Type B pancreatic cell (in vitro differentiated cells): Measurements from ENCODE around the gene ZNF335. TPM values are rescaled to one million over a fixed set of nuclear protein-coding genes. Genes with fewer than 3 reads are reported as not detected.

Experiments
- DNase-seq: peaks from one replicate; pipeline ENCODE4 v3.0.0; 2021; ENCODE audit warnings: mixed read lengths; ENCODE audit not compliant: unreplicated experiment; ENCODE audit errors: extremely low spot score
- H3K27ac Mint-ChIP-seq: 2 replicates; pipeline ENCODE4 v1.8.0; 2021; ENCODE audit warnings: mild to moderate bottlenecking, mixed read lengths
- H3K27me3 Mint-ChIP-seq: 2 replicates; pipeline ENCODE4 v1.8.0; 2021; ENCODE audit warnings: mixed read lengths
- H3K36me3 Mint-ChIP-seq: 2 replicates; pipeline ENCODE4 v1.8.0; 2021; ENCODE audit warnings: mixed read lengths
- H3K4me1 Mint-ChIP-seq: one replicate; pipeline ENCODE4 v1.8.0; 2021; ENCODE audit warnings: mixed read lengths; ENCODE audit not compliant: unreplicated experiment
- H3K4me3 Mint-ChIP-seq: 2 replicates; pipeline ENCODE4 v1.8.0; 2021; ENCODE audit warnings: mild to moderate bottlenecking, mixed read lengths
- H3K9me3 Mint-ChIP-seq: 2 replicates; pipeline ENCODE4 v1.8.0; 2021; ENCODE audit warnings: mixed read lengths
- total RNA-seq: library from RNA; stranded (reverse); gene quantifications from 2 replicates; pipeline ENCODE4 v1.2.1, GENCODE V29; 2021; ENCODE audit warnings: low replicate concordance
- TF ChIP-seq, protein P1 (sequence below): fragments of 200-600 bp; sonication (generic); conservative IDR thresholded peaks from 2 replicates; pipeline ENCODE4 v1.5.0; 2021; ENCODE audit warnings: antibody characterized with exemption, mild to moderate bottlenecking

The ZNF335 gene
- total RNA-seq, 1 donor from 2014 or later, result 19.9 TPM

DNA sequence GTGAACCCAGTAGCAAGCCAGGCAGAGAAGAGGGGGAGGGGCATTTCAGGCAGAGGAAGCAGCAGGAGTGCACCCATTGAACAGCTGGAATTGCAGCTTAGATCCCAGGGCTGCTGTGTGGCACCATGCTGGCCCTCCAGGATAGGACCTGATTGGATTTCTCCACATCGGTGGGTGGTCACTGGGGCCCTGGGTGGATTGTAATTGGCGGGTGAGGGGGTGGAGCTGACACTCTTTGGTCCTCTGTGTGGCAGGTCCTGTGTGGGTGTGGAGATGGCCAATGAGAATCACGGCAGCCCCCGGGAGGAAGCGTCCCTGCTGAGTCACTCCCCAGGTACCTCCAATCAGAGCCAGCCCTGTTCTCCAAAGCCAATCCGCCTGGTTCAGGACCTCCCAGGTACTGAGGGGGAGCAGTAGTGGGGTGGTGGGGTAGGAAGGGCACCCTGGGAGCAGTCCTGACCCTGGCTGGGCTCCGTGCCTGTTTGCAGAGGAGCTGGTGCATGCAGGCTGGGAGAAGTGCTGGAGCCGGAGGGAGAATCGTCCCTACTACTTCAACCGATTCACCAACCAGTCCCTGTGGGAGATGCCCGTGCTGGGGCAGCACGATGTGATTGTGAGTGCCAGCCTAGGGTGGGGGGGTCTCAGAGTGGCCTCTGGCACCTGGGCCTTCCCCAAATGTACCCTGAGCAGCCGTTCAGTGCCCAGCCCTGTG is 33.1 kb downstream of the ZNF335 start:
- H3K27me3 Mint-ChIP-seq, result no peaks in the 10 kb centered on the region

DNA sequence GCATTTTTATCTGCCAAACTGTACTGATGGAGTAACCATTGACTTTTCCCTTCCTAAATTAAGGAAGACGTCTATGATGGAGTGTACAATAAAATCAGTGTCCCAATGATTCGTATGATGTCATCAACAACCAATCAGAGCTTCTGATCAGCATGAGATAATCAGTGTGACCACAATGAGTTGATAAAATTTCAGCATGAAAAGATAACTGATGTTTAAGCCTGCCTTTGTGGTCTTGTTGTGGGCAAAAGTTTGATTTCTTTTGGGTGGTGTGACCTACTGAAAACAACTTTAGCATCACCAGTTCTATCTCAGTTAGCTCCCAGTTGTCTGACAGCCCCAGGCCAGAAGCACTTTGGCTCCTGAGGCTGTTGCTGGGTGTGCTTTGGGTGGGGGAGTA is 34.2 kb downstream of the ZNF335 start:
- TF ChIP-seq, protein P1, sequence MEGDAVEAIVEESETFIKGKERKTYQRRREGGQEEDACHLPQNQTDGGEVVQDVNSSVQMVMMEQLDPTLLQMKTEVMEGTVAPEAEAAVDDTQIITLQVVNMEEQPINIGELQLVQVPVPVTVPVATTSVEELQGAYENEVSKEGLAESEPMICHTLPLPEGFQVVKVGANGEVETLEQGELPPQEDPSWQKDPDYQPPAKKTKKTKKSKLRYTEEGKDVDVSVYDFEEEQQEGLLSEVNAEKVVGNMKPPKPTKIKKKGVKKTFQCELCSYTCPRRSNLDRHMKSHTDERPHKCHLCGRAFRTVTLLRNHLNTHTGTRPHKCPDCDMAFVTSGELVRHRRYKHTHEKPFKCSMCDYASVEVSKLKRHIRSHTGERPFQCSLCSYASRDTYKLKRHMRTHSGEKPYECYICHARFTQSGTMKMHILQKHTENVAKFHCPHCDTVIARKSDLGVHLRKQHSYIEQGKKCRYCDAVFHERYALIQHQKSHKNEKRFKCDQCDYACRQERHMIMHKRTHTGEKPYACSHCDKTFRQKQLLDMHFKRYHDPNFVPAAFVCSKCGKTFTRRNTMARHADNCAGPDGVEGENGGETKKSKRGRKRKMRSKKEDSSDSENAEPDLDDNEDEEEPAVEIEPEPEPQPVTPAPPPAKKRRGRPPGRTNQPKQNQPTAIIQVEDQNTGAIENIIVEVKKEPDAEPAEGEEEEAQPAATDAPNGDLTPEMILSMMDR, result no peak
- peak overlapping the region; percentile 31 for H3K27ac Mint-ChIP-seq
- no peaks in the 10 kb centered on the region for H3K9me3 Mint-ChIP-seq
- H3K27me3 Mint-ChIP-seq, result no peaks in the 10 kb centered on the region
- H3K4me3 Mint-ChIP-seq, result no peak overlapping the region
- no peak for DNase-seq
- H3K4me1 Mint-ChIP-seq, result peaks cover 8% of the 10 kb centered on the region
- peaks cover 16% of the 10 kb centered on the region for H3K36me3 Mint-ChIP-seq

More for the DNA sequence above, 33.1 kb downstream of the ZNF335 start:
- TF ChIP-seq, protein P1, result no peak
- no peak overlapping the region for H3K4me3 Mint-ChIP-seq
- no peak for DNase-seq
- H3K27ac Mint-ChIP-seq, result peak overlapping the region; percentile 22
- H3K36me3 Mint-ChIP-seq, result peaks cover 18% of the 10 kb centered on the region
- peaks cover 3% of the 10 kb centered on the region for H3K4me1 Mint-ChIP-seq
- H3K9me3 Mint-ChIP-seq, result no peaks in the 10 kb centered on the region

DNA sequence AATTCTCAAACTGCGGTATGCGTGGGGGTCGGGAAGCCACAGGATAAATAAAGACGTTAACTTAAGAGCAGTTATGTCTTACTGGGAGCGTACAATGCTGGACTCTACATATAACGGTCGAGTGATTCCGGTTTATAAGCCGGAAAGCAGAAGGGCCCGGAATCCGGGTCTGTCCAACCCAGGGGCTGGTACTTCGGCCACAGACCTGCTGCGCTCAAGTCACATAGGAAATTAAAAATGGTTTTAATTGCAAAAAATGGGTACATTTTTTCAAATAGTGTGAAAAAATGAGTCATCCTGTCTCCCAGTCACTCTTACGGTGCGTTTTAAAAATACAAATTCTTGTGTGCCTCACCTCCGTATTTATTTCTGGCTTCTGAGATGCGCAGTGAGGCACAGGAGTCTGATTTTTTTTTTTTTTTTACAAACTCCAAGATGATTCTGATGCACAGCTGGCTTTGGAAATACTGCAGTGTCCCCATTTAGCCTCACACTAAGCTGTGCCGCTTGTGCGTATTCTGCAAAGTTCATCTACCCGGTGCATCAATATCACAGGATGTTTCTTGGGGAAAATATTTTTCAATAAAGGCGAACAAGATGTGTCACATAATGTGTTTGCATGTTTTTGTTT is 36.5 kb downstream of the ZNF335 start:
- Mint-ChIP-seq H3K4me3 (peak overlapping the region; percentile 95), H3K27ac (peak overlapping the region; percentile 90), H3K27me3 (no peaks in the 10 kb centered on the region), H3K9me3 (no peaks in the 10 kb centered on the region), H3K36me3 (peaks cover 16% of the 10 kb centered on the region), H3K4me1 (peaks cover 8% of the 10 kb centered on the region)
- DNase-seq, result no peak
- TF ChIP-seq, protein P1, result no peak

DNA sequence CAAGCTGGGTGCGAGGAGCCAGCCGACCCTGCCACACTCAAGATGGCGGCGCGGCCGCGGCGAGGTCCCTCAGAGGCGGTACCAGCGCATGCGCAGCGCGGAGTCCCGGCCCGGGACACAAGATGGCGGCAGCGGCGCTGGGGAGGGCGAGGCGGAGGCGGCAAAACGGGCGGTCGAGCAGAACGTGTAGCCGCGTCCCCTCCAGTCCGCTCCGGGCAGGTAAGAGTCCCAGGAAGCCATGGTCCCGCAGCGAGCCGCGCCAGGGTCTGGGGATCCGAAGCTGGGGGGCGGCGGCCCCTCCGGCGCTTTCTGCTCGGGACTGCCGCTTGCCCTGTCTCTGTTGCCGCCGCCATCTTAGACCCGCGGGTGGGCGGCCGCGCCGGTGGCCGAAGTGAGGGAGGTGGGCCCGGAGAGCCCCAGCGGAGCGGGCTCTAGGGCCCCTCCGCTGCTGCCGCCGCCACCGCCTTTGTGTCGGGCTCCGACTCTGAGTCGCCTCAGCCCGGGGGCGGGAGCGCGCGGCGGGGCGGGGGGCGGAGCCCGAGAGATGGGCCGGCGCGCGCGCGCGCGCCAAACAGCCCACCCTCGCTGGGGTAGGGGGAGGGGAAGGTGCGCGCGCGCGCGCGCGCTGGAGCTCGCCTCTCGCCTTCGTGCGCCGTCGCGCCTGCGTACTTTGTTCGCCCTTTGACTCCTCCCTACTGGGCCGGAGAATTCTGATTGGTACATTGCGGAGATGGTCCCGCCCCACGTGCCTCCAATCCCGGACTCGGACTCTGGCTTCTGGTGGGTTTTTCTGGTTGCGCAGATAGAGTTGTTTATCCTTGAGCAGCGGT is 37.2 kb downstream of the ZNF335 start, which contains the start of gene PCIF1:
TSS of gene PCIF1 (plus strand) at position 98 of the 830 bp plus-strand sequence. CDS start 4,317 bp downstream, outside the sequence.
- H3K27ac Mint-ChIP-seq, result peak within 1 kb of the TSS; percentile 90

DNA sequence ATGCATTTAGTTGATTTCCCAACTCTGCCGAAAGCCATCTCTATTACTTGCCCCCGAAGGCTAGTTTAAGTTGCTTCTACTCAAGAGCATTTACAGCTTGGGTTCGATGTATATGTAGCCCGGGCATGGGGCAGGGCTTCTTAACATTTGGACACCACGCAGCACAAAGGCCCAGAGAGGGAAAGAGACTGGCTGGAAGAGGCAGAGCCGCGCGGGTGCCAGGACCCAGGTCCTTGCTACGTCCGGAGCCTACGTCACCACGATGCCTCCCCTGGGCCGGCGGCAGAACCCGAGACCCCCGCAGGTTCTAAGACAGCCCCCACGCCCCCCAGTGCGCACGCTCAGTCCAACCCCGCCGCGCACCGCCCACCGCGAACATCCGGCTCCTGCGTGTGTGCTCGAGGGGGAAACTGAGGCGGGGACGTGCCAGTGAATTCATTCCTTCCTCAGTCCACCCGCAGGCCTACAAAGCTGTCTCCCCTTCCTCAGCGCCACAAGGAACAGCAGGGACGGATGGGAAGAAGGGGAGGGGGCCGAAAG is 37.9 kb downstream of the ZNF335 start:
- Mint-ChIP-seq H3K9me3 (no peaks in the 10 kb centered on the region), H3K27ac (peak overlapping the region; percentile 90), H3K36me3 (peaks cover 10% of the 10 kb centered on the region), H3K27me3 (no peaks in the 10 kb centered on the region), H3K4me3 (peak overlapping the region; percentile 97), H3K4me1 (peaks cover 8% of the 10 kb centered on the region)
- TF ChIP-seq, protein P1, result no peak
- no peak for DNase-seq

More for the DNA sequence above, 37.2 kb downstream of the ZNF335 start, which contains the start of gene PCIF1:
- Mint-ChIP-seq H3K36me3 (peaks cover 15% of the 10 kb centered on the region), H3K4me1 (peaks cover 8% of the 10 kb centered on the region), H3K27me3 (no peaks in the 10 kb centered on the region), H3K4me3 (peak within 1 kb of the TSS; percentile 97), H3K9me3 (no peaks in the 10 kb centered on the region)
- peak; percentile 99 for DNase-seq
- TF ChIP-seq, protein P1, result no peak
